Measurements from ENCODE around the gene DUSP3.
"Not testable (repeated sequence)": the region's sequence is repeated elsewhere in the genome, so short reads cannot be mapped to it uniquely, and the experiment has no call there.

DUSP3 gene

GRCh38 chr17:43799047-43799446 is 20.3 kb upstream of the DUSP3 start:
- no peak for DNase-seq

- DNase-seq: peak in 2 of 3 experiments; percentile 27 to 42
Observed at GRCh38 chr17:43798024-43798423, 19.2 kb upstream of the DUSP3 start.

- DNase-seq: not testable (repeated sequence)
Observed at GRCh38 chr17:43792668-43793067, 13.9 kb upstream of the DUSP3 start.

- DNase-seq: peak in 2 of 3 experiments; percentile 48 to 51
Observed at GRCh38 chr17:43791589-43791988, 12.8 kb upstream of the DUSP3 start.

- DNase-seq: peak in 2 of 3 experiments; percentile 5 to 17
Observed at GRCh38 chr17:43790311-43790940, 11.6 kb upstream of the DUSP3 start.

- DNase-seq: no peak
Observed at GRCh38 chr17:43789482-43789881, 10.7 kb upstream of the DUSP3 start.

- no peak for DNase-seq
Observed at GRCh38 chr17:43788540-43788939, 9.8 kb upstream of the DUSP3 start.

- DNase-seq: no peak
Observed at GRCh38 chr17:43787728-43788127, 9.0 kb upstream of the DUSP3 start.

GRCh38 chr17:43784628-43785101 is 5.9 kb upstream of the DUSP3 start:
- DNase-seq: no peak

GRCh38 chr17:43784068-43784467 is 5.3 kb upstream of the DUSP3 start:
- no peak for DNase-seq

- no peak for DNase-seq
Observed at GRCh38 chr17:43782913-43783680, 4.3 kb upstream of the DUSP3 start.

GRCh38 chr17:43780135-43780534 is 1.4 kb upstream of the DUSP3 start, which contains the start of gene CFAP97D1:
TSS of gene CFAP97D1 (plus strand) at chr17:43780435. CDS start at chr17:43780463, 28 bp downstream.
- no peak for DNase-seq

GRCh38 chr17:43779145-43780125 is 658 bp upstream of the DUSP3 start:
- DNase-seq: peak in 2 of 3 experiments; percentile 80 to 86

- DNase-seq: no peak
Observed at GRCh38 chr17:43774304-43775250, 4.2 kb downstream of the DUSP3 start.

- DNase-seq: no peak
Observed at GRCh38 chr17:43772877-43773648, 5.7 kb downstream of the DUSP3 start.

- no peak for DNase-seq
Observed at GRCh38 chr17:43771463-43771862, 7.3 kb downstream of the DUSP3 start.

GRCh38 chr17:43770957-43771356 is 7.8 kb downstream of the DUSP3 start:
- no peak for DNase-seq

GRCh38 chr17:43769859-43770258 is 8.9 kb downstream of the DUSP3 start:
- DNase-seq: no peak

GRCh38 chr17:43769426-43769825 is 9.4 kb downstream of the DUSP3 start:
- no peak for DNase-seq

GRCh38 chr17:43768943-43769342 is 9.8 kb downstream of the DUSP3 start:
- no peak for DNase-seq

GRCh38 chr17:43768382-43768781 is 10.4 kb downstream of the DUSP3 start:
- no peak for DNase-seq
